Activated naive CD8-positive, alpha-beta T cell (primary cell): ENCODE measurements around the gene TPP1.

Source experiments
- H3K27ac Mint-ChIP-seq: one replicate; pipeline ENCODE4 v1.8.0; 2021; ENCODE audit warnings: mixed read lengths
- H3K27me3 Mint-ChIP-seq: one replicate; pipeline ENCODE4 v1.8.0; 2021; ENCODE audit warnings: mixed read lengths
- H3K36me3 Mint-ChIP-seq: one replicate; pipeline ENCODE4 v1.8.0; 2021; ENCODE audit warnings: mixed read lengths
- H3K4me1 Mint-ChIP-seq: one replicate; pipeline ENCODE4 v1.8.0; 2021; ENCODE audit warnings: low read depth, mixed read lengths
- H3K4me3 Mint-ChIP-seq: one replicate; pipeline ENCODE4 v1.8.0; 2021; ENCODE audit warnings: mild to moderate bottlenecking, mixed read lengths
- H3K9me3 Mint-ChIP-seq: one replicate; pipeline ENCODE4 v1.8.0; 2021; ENCODE audit warnings: low read depth, mixed read lengths

Gene TPP1

DNA sequence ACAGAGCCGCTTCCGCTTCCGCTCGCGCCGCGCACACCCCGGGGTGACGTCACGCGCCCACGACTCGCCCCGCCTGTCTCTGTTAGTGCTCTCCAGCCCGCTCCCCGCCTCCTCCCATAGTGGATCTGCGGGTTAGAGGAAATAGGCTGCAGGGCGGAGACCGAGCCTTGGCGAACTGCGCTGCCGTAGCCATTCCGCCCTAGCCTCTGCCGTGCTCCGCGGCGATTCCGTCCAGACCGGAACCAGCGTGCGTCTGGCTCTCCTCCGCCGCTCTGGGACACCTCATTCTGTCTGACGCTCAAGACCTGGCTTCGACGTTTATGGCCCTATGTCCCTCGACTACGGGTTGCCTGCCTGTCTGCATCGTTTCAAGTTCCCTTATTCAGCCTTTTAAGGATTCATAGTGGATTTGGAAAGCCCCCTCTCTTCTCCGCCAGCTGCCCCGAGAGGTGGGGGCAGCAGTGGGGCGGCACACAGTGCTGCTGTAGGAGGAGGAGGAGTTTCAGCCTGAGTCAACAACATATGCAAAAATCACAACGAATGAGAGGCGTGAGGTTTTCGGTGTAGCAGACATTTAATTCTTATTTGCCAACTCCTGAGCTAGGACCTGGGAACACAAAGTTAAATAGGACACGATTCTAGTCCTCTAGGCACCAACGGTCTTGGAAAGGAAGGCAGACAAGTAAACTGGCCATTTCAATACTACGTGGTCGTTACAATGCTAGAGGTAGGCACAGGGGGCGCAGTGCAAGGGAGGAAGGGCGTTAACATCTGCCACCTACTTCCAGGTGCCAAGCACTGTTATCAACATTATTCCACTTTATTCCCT is 6.8 kb downstream of the TPP1 start, which contains the start of gene TAF10:
TSS of gene TAF10 (minus strand) at position 4 of the 829 bp plus-strand sequence. CDS start 27 bp downstream, outside the sequence.
- no peaks in the 10 kb centered on the region for H3K27me3 Mint-ChIP-seq
- peak within 1 kb of the TSS; percentile 97 for H3K4me3 Mint-ChIP-seq
- H3K9me3 Mint-ChIP-seq: no peaks in the 10 kb centered on the region
- H3K27ac Mint-ChIP-seq: peak within 1 kb of the TSS; percentile 95
- H3K4me1 Mint-ChIP-seq: peaks cover 46% of the 10 kb centered on the region
- H3K36me3 Mint-ChIP-seq: no peaks in the 10 kb centered on the region

DNA sequence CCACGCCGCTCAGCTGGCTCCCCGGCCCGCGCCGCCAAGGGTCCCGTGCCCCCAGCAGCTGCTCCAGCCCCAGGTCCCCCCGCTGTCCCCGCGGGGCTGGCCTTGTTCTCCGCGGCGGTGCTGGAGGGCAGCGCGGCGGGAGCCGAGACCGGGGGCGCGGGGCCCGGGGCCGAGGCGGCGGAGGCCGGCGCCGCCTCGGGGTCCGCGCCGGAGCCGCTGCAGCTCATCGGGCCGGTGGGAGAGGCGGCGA is 7.3 kb downstream of the TPP1 start:
- H3K27me3 Mint-ChIP-seq: no peaks in the 10 kb centered on the region
- H3K4me1 Mint-ChIP-seq: peaks cover 51% of the 10 kb centered on the region
- no peak overlapping the region for H3K27ac Mint-ChIP-seq
- peak overlapping the region; percentile 97 for H3K4me3 Mint-ChIP-seq
- H3K9me3 Mint-ChIP-seq: no peaks in the 10 kb centered on the region
- no peaks in the 10 kb centered on the region for H3K36me3 Mint-ChIP-seq

DNA sequence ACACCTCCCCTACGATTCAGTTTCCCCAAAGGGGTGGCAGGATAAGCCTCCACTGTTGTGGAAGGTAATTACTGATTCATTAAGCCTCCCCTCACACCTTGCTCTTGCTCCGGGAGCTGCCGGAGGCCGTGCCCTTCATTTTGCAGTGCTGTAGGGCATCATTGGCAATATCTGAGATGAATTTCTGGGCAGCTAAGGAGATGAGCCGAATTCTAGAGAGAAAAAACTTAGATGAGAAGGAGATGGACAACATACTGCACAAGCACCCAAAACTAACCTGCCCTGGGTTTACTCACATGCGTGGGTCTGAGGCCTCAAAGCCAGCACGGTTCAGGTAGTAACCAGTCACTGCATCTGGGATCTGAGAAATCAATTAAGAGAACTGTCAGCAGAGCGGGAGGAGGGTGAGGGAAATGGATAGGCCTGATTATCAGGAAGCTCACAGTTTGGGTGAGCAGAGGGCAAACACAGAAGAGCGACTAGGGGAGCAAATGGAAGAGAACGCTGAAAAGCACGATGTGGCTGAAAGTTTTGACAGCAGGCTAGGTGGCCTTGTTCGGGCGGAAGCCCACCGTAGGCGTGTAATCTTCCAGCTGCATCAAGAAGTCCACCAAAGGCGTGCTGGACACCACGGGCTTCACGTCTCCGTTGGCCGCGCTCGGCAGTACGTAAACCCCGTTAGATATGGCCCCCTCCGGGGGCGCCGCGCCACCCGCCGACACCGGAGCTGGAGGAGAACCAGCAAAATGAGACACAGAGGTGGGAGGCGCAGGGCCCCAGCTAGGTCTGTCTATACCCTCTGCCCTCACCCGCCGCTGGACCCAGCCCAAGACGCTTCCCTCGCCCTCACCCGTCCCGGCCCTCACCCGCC is 7.9 kb downstream of the TPP1 start:
- no peaks in the 10 kb centered on the region for H3K27me3 Mint-ChIP-seq
- peak overlapping the region; percentile 97 for H3K4me3 Mint-ChIP-seq
- peak overlapping the region; percentile 95 for H3K27ac Mint-ChIP-seq
- no peaks in the 10 kb centered on the region for H3K9me3 Mint-ChIP-seq
- H3K36me3 Mint-ChIP-seq: no peaks in the 10 kb centered on the region
- H3K4me1 Mint-ChIP-seq: peaks cover 47% of the 10 kb centered on the region

DNA sequence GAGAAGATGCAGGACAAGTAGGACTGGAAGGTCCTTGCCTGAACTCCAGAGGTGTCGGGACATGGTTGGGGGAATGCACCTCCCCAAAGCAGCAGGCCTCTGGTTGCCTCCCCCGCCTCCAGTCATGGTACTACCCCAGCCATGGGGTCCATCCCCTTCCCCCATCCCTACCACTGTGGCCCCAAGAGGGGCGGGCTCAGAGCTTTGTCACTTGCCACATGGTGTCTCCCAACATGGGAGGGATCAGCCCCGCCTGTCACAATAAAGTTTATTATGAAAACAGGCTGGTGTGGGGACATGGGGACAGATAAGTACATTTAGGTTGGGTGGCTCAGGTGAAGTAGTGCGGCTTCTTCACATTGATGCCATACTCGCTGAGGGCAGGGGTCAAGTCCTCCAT is 8.6 kb downstream of the TPP1 start:
- Mint-ChIP-seq H3K9me3 (no peaks in the 10 kb centered on the region), H3K27me3 (no peaks in the 10 kb centered on the region), H3K27ac (peak overlapping the region; percentile 95), H3K4me3 (peak overlapping the region; percentile 97), H3K36me3 (no peaks in the 10 kb centered on the region), H3K4me1 (peaks cover 43% of the 10 kb centered on the region)

DNA sequence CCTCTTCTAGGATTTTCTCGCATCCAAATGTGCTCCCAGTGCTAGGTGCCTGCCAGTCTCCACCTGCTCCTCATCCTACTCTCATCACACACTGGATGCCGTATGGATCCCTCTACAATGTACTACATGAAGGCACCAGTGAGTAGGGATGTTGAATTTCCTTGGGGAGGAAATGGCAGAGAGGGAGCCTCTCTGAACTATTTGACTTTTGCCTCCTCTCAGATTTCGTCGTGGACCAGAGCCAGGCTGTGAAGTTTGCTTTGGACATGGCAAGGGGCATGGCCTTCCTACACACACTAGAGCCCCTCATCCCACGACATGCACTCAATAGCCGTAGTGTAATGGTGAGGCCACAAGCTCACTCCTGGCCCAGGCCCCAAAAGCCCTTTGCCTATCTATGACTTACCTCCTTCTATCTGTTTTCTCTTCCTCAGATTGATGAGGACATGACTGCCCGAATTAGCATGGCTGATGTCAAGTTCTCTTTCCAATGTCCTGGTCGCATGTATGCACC is 9.7 kb downstream of the TPP1 start:
- H3K4me1 Mint-ChIP-seq: peaks cover 42% of the 10 kb centered on the region
- no peaks in the 10 kb centered on the region for H3K36me3 Mint-ChIP-seq
- H3K9me3 Mint-ChIP-seq: no peaks in the 10 kb centered on the region
- H3K4me3 Mint-ChIP-seq: peak overlapping the region; percentile 97
- H3K27ac Mint-ChIP-seq: peak overlapping the region; percentile 95
- no peaks in the 10 kb centered on the region for H3K27me3 Mint-ChIP-seq

DNA sequence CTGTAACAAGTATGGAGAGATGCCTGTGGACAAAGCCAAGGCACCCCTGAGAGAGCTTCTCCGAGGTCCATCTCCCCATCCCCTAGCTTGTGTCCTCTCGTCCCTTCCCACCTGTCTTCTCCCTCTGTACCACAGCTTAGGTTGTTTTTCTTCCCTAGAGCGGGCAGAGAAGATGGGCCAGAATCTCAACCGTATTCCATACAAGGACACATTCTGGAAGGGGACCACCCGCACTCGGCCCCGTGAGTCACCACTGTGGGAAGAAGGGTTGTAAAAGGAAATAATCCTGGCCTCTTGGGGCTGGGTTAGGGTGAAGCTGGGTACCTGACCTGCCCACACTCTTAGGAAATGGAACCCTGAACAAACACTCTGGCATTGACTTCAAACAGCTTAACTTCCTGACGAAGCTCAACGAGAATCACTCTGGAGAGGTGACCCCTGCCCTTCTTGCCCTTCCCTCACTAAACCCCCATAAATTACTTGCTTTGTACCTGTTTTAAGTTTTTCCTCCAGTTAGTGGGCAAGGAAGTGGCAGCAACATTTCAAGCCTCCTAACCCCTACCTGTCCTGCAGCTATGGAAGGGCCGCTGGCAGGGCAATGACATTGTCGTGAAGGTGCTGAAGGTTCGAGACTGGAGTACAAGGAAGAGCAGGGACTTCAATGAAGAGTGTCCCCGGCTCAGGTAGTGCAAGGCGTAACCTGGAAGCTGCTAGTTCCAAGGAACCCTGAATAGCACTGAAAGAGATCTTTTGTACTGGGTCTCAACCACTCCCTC is 10.3 kb downstream of the TPP1 start:
- H3K4me1 Mint-ChIP-seq: peaks cover 42% of the 10 kb centered on the region
- H3K27ac Mint-ChIP-seq: peak overlapping the region; percentile 95
- no peaks in the 10 kb centered on the region for H3K9me3 Mint-ChIP-seq
- no peaks in the 10 kb centered on the region for H3K27me3 Mint-ChIP-seq
- H3K4me3 Mint-ChIP-seq: no peak overlapping the region
- no peaks in the 10 kb centered on the region for H3K36me3 Mint-ChIP-seq

DNA sequence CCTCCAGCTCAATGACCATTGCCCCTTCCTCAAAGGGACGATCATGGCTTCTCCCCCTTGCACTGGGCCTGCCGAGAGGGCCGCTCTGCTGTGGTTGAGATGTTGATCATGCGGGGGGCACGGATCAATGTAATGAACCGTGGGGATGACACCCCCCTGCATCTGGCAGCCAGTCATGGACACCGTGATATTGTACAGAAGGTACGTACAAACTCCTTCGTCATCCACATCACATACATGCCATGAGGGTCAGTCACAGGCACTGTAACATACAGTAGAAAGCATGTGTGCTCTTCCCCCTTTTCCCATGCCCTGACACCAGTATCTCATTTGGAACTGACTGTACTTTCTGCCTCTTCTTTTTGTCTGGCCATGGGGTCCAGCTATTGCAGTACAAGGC is 11.2 kb downstream of the TPP1 start:
- no peaks in the 10 kb centered on the region for H3K36me3 Mint-ChIP-seq
- H3K4me1 Mint-ChIP-seq: peaks cover 42% of the 10 kb centered on the region
- H3K27ac Mint-ChIP-seq: no peak overlapping the region
- peak overlapping the region; percentile 49 for H3K4me3 Mint-ChIP-seq
- H3K9me3 Mint-ChIP-seq: no peaks in the 10 kb centered on the region
- no peaks in the 10 kb centered on the region for H3K27me3 Mint-ChIP-seq

DNA sequence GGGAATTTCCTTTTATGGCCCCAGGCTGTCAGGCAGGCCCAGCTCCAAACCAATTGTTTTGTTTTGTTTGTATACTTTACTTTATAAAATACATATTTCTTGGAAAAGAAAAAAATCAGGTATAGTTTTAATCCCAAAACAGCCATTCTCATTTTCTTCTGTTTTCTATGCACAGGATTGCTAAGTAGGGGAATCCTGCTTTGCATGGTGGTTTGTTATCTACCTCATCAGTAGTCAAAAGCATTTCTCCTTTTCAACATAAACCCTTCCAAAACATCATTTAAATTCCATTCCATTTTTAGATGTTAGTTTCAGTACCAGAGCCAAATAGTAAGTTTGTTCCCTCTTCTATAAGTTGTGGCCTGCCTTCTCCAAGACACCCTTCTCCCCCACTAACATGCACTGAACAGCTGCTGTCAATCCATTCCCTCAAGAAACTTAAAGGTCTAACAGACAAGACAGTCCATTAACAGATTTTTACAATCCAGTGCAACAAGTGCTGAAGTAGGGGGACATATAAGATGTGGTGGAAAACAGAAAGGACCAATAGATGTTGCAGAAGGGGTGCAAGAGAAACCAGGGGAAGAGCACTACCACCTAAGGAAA is 11.9 kb downstream of the TPP1 start:
- Mint-ChIP-seq H3K4me3 (peak overlapping the region; percentile 49), H3K4me1 (peaks cover 42% of the 10 kb centered on the region), H3K27ac (no peak overlapping the region), H3K27me3 (no peaks in the 10 kb centered on the region), H3K36me3 (no peaks in the 10 kb centered on the region), H3K9me3 (no peaks in the 10 kb centered on the region)

DNA sequence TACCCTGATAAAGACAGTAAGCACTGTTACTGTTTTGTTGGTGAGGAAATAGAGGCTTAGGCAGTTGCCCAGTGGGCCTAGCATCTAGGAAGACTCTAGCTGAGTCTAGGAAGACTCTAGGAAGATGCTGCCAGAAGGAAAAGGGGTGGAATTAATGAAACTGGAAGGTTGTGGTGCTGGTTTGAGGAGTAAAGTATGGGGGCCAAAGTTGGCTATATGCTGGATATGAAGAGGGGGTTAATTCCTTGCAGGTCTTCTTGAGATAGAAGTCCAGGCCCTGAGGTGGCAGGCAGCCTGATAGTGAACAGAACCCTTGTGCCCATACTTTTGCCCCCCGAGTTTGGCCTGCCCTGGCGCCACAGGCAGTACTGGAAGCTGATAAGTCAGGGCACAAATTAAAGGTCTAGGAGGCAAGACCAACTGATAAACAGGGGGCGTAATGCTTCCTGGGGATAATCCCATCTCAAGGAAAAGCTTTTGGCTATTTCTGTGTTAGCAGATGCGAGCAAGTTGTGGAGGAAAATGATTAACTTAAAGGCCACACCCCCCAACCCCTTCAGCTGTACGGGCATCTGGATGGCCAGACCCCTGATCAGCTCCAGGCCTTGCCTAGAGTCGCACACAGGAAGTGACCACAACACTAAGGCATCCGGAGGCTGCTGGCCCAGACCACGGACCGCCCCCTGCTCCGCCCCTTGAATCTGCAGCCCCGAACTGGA is 12.6 kb downstream of the TPP1 start:
- Mint-ChIP-seq H3K9me3 (no peaks in the 10 kb centered on the region), H3K27ac (no peak overlapping the region), H3K36me3 (no peaks in the 10 kb centered on the region), H3K4me1 (peaks cover 42% of the 10 kb centered on the region), H3K27me3 (no peaks in the 10 kb centered on the region), H3K4me3 (no peak overlapping the region)

DNA sequence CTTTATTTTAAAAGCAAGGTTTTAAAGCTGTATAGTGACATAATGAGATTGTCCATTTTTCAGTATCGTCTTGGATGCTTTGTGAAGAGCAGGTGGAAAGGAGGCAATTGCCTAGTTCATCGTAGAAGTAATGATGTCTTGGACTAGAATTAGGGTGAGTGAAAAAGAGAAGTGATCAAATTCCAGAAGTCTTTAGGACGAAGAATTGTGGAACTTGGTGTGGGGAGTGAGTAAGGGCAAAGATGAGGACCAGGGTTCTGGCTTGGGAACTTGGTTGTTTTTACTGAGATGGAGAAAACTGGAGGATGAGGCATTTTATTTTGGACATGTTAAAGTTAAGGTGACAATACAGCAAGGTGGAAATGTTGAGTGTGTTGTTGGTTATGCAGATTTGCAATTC is 14.4 kb downstream of the TPP1 start:
- H3K36me3 Mint-ChIP-seq: no peaks in the 10 kb centered on the region
- peaks cover 31% of the 10 kb centered on the region for H3K4me1 Mint-ChIP-seq

DNA sequence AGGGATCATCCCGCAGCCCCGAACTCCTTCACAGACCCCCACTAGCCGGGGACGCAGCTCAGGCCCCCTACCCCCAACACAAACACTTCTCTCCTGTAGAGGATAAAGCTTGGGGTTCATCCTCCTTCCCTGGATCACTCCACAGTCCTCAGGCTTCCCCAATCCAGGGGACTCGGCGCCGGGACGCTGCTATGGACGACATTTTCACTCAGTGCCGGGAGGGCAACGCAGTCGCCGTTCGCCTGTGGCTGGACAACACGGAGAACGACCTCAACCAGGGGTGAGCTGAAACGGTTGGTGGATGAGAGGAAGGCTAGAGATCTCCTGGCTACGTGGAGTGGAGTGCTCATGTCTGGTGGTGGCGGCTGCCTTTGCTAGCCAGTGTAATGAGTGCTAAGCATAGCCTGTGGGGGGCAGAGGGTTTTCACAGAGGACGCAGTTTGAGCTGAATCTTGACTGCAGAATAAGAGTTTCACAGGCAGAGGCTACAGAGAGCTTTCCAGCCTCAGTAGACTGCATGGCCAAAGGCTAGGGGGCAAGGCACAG is 15.1 kb downstream of the TPP1 start:
- Mint-ChIP-seq H3K36me3 (peaks cover 4% of the 10 kb centered on the region), H3K27ac (no peak overlapping the region), H3K4me1 (peaks cover 33% of the 10 kb centered on the region), H3K27me3 (no peaks in the 10 kb centered on the region), H3K9me3 (no peaks in the 10 kb centered on the region), H3K4me3 (no peak overlapping the region)

More for the DNA sequence above, 14.4 kb downstream of the TPP1 start:
- H3K27me3 Mint-ChIP-seq: no peaks in the 10 kb centered on the region
- no peak overlapping the region for H3K27ac Mint-ChIP-seq
- H3K4me3 Mint-ChIP-seq: no peak overlapping the region
- H3K9me3 Mint-ChIP-seq: no peaks in the 10 kb centered on the region

DNA sequence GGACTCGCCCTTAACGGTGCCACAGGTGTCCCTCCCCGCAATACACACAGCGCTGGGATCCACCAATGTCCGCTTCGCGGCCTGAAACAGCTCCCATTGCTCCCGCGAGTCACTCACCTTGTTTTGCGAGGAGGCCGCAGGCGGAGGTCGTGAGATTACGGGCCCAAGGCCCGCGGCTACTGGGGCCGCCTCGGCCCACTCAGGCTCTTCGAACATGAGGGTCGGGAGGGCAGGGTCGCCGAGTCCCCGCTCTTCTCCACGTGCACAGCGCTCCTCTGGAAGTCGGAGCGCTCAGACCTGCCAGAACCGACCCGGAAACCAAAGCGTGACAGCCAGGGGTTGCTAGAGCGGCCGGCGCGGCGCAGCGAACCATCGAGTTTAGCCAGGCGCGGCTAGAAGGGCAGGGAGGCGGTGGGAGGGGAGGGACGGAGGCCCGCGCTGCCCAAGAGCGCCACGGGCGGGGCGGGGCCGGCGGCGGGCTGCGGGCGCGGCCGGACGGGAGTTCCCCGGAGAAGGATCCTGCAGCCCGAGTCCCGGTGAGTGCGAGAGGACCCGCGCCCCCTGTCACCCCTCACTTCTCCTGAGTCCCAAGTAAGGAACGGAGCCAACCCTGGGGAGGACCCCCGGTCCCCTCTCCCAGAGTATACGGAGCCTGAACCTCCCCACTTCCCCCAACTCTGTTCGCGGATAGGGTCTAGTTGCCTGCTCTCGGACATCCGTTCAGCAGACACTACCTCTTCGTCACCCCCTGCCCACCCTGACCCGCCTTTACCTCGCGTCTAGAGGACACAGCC is 15.7 kb downstream of the TPP1 start, which contains the start of the genes ILK and RRP8:
TSS of gene ILK (plus strand) at position 488 of the 794 bp plus-strand sequence. CDS start 498 bp downstream, outside the sequence.
TSS of gene RRP8 (minus strand) at position 330 of the 794 bp plus-strand sequence. CDS start at position 216, 114 bp downstream.
- Mint-ChIP-seq H3K27ac (no peak within 1 kb of the TSS), H3K4me3 (no peak within 1 kb of the TSS), H3K4me1 (peaks cover 33% of the 10 kb centered on the region), H3K9me3 (no peaks in the 10 kb centered on the region), H3K36me3 (peaks cover 4% of the 10 kb centered on the region), H3K27me3 (no peaks in the 10 kb centered on the region)
